SK-N-SH treated with all-trans-retinoic acid at 6 μM for 48 hours (cell line): Measurements from ENCODE around the gene KMO.

ENCODE experiments used
- ATAC-seq: fragments of 200-7000 bp; cut with Tn5 transposase; 3 replicates; pipeline ENCODE4 v1.9.1; 2020; ENCODE audit warnings: mild to moderate bottlenecking, moderate library complexity
- ARNTL ChIP-seq: fragments of 450-650 bp; formaldehyde crosslinking; IDR thresholded peaks from 2 replicates; pipeline ENCODE4 v1.5.0; 2020; ENCODE audit warnings: low read depth, mild to moderate bottlenecking, moderate library complexity, borderline replicate concordance
- BACH2 ChIP-seq: fragments of 250-450 bp; sonication (Bioruptor Pico); IDR thresholded peaks from 2 replicates; pipeline ENCODE4 v1.9.0; 2021; ENCODE audit warnings: mild to moderate bottlenecking, borderline replicate concordance
- CREB5 ChIP-seq: fragments of 250-450 bp; sonication (Bioruptor Pico); IDR thresholded peaks from 2 replicates; pipeline ENCODE4 v1.5.1; 2020; ENCODE audit warnings: low read depth, mild to moderate bottlenecking, moderate library complexity
- CSDC2 ChIP-seq: fragments of 250-450 bp; sonication (Bioruptor Pico); IDR thresholded peaks from 2 replicates; pipeline ENCODE4 v1.5.0; 2020; ENCODE audit warnings: mild to moderate bottlenecking, moderate library complexity
- ESRRG ChIP-seq: fragments of 250-450 bp; sonication (Bioruptor Pico); IDR thresholded peaks from 2 replicates; pipeline ENCODE4 v1.6.1; 2021; ENCODE audit warnings: mild to moderate bottlenecking
- GLIS3 ChIP-seq: fragments of 250-450 bp; sonication (Bioruptor Pico); IDR thresholded peaks from 2 replicates; pipeline ENCODE4 v1.5.0; 2020; ENCODE audit warnings: mild to moderate bottlenecking, moderate library complexity
- ISL1 ChIP-seq: fragments of 250-450 bp; sonication (Bioruptor Pico); IDR thresholded peaks from 2 replicates; pipeline ENCODE4 v2.1.2; 2022; ENCODE audit warnings: mild to moderate bottlenecking, moderate library complexity
- POU6F1 ChIP-seq: fragments of 250-450 bp; sonication (Bioruptor Pico); IDR thresholded peaks from 2 replicates; pipeline ENCODE4 v1.8.0; 2021; ENCODE audit warnings: low read depth, mild to moderate bottlenecking, moderate library complexity, borderline replicate concordance
- PPARA ChIP-seq: fragments of 250-450 bp; sonication (Bioruptor Pico); IDR thresholded peaks from 2 replicates; pipeline ENCODE4 v1.5.0; 2020; ENCODE audit warnings: mild to moderate bottlenecking, borderline replicate concordance
- RARB ChIP-seq: fragments of 250-450 bp; sonication (Bioruptor Pico); IDR thresholded peaks from 2 replicates; pipeline ENCODE4 v1.8.0; 2021; ENCODE audit warnings: mild to moderate bottlenecking, moderate library complexity
- SNAI2 ChIP-seq: fragments of 250-450 bp; sonication (Bioruptor Pico); IDR thresholded peaks from 2 replicates; pipeline ENCODE4 v1.5.0; 2020; ENCODE audit warnings: mild to moderate bottlenecking, moderate library complexity
- TCF4 ChIP-seq: fragments of 250-450 bp; sonication (Bioruptor Pico); IDR thresholded peaks from 2 replicates; pipeline ENCODE4 v1.8.0; 2021; ENCODE audit warnings: mild to moderate bottlenecking, moderate library complexity, borderline replicate concordance
- TSHZ2 ChIP-seq: fragments of 250-450 bp; sonication (Bioruptor Pico); IDR thresholded peaks from 2 replicates; pipeline ENCODE4 v1.5.0; 2020; ENCODE audit warnings: mild to moderate bottlenecking, moderate library complexity
- ZC3H10 ChIP-seq: fragments of 250-450 bp; sonication (Bioruptor Pico); IDR thresholded peaks from 2 replicates; pipeline ENCODE4 v1.5.1; 2021; ENCODE audit warnings: mild to moderate bottlenecking, moderate library complexity
- ZFP30 ChIP-seq: fragments of 450-650 bp; formaldehyde crosslinking; IDR thresholded peaks from 2 replicates; pipeline ENCODE4 v1.5.0; 2022; ENCODE audit warnings: mild to moderate bottlenecking, moderate library complexity
- ZNF565 ChIP-seq: fragments of 450-650 bp; formaldehyde crosslinking; conservative IDR thresholded peaks from 2 replicates; pipeline ENCODE4 v1.5.0; 2020; ENCODE audit warnings: low read depth, mild to moderate bottlenecking, moderate library complexity
- ZNF70 ChIP-seq: fragments of 450-650 bp; formaldehyde crosslinking; IDR thresholded peaks from 2 replicates; pipeline ENCODE4 v1.5.0; 2020; ENCODE audit warnings: mild to moderate bottlenecking, moderate library complexity
- ZNF8 ChIP-seq: fragments of 450-650 bp; formaldehyde crosslinking; IDR thresholded peaks from 2 replicates; pipeline ENCODE4 v1.5.0; 2020; ENCODE audit warnings: mild to moderate bottlenecking, moderate library complexity
- TF ChIP-seq, protein P1 (sequence below): fragments of 250-450 bp; sonication (Bioruptor Pico); IDR thresholded peaks from 2 replicates; pipeline ENCODE4 v1.8.0; 2020; ENCODE audit warnings: mild to moderate bottlenecking, moderate library complexity, borderline replicate concordance

KMO gene

DNA sequence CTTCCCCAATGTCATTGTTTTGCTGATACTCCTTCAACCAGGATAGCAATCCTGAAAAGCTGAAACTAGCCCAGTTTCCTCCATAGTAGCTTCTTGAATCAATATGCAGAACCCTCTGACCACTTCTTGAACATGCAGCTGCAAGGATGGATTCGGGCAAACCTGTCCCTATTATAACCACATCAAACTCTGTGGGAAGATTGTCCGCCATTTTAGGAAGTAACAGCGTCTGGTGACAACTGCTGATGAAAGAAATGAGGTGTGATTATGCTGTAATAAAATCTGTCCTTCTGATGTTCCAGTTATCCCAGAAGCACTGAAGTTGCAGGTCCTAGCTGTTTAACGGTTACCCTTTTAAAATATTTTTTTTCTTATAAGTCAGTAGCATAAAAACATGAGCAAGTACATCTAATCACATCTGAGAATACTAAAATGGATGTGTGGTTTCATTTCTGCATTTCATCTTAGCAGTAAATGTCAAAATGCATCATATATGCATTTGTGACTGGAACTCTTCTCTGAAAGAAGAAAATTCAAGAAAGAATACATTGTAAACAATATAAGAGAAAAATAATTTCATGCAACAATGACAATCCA is 103.5 kb downstream of the KMO start (continued):
- TF ChIP-seq, protein P1, sequence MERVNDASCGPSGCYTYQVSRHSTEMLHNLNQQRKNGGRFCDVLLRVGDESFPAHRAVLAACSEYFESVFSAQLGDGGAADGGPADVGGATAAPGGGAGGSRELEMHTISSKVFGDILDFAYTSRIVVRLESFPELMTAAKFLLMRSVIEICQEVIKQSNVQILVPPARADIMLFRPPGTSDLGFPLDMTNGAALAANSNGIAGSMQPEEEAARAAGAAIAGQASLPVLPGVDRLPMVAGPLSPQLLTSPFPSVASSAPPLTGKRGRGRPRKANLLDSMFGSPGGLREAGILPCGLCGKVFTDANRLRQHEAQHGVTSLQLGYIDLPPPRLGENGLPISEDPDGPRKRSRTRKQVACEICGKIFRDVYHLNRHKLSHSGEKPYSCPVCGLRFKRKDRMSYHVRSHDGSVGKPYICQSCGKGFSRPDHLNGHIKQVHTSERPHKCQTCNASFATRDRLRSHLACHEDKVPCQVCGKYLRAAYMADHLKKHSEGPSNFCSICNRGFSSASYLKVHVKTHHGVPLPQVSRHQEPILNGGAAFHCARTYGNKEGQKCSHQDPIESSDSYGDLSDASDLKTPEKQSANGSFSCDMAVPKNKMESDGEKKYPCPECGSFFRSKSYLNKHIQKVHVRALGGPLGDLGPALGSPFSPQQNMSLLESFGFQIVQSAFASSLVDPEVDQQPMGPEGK (CRISPR knock-in tag), result no peak
- TF ChIP-seq ZNF8 (CRISPR knock-in tag) (no peak), GLIS3 (CRISPR knock-in tag) (no peak), RARB (CRISPR knock-in tag) (no peak), ISL1 (CRISPR knock-in tag) (no peak)

- ATAC-seq, result no peak
- TF ChIP-seq ZNF70 (CRISPR knock-in tag), result no peak
- no peak for TF ChIP-seq RARB (CRISPR knock-in tag)
- TF ChIP-seq, all 23 proteins: peak for 0
Measured at GRCh38 chr1:241636291-241636690, 104.1 kb downstream of the KMO start.

GRCh38 chr1:241637046-241637590 is 104.9 kb downstream of the KMO start:
- TF ChIP-seq ZNF70 (CRISPR knock-in tag) (no peak), ESRRG (CRISPR knock-in tag) (no peak), ZNF8 (CRISPR knock-in tag) (no peak), SNAI2 (no peak), BACH2 (CRISPR knock-in tag) (no peak), ZNF565 (CRISPR knock-in tag) (no peak), CREB5 (CRISPR knock-in tag) (no peak), PPARA (CRISPR knock-in tag) (no peak), ZC3H10 (CRISPR knock-in tag) (no peak), ZFP30 (CRISPR knock-in tag) (no peak), TCF4 (CRISPR knock-in tag) (no peak), ARNTL (CRISPR knock-in tag) (no peak), TSHZ2 (CRISPR knock-in tag) (no peak)
- ATAC-seq, result no peak; the same call in 2 of the 3 replicates

GRCh38 chr1:241637604-241638003 is 105.4 kb downstream of the KMO start:
- ATAC-seq, result no peak
- TF ChIP-seq ZC3H10 (CRISPR knock-in tag) (no peak), PPARA (CRISPR knock-in tag) (no peak), ZNF70 (CRISPR knock-in tag) (no peak), TSHZ2 (CRISPR knock-in tag) (no peak), ZNF8 (CRISPR knock-in tag) (no peak), SNAI2 (no peak), ISL1 (CRISPR knock-in tag) (no peak), ESRRG (CRISPR knock-in tag) (no peak), GLIS3 (CRISPR knock-in tag) (no peak), POU6F1 (CRISPR knock-in tag) (no peak), CREB5 (CRISPR knock-in tag) (no peak), CSDC2 (CRISPR knock-in tag) (no peak), TCF4 (CRISPR knock-in tag) (no peak)
- TF ChIP-seq, protein P1 (CRISPR knock-in tag), result no peak
